ENCODE results near the gene MRPL16.
"Not testable (repeated sequence)": the region's sequence is repeated elsewhere in the genome, so short reads cannot be mapped to it uniquely, and the experiment has no call there.

MRPL16 gene

DNA sequence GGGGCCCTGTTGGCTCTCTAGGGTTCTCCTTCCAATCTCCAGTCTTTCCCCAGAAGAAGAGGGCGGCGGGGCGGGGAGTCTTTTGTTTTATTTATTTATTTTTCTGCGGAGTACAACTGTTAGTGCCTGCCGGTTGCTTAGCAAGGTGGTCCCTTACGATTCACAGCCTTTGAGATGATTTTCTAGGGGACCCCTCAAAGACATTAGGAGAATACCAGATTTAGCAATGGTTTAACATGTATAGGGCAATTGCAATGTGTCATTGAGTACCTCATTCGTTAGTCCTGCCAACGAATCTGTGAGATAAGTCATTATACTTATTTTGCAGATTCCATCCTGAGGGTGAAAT lies 307 bp upstream of the MRPL16 start:
- no peak for DNase-seq

DNA sequence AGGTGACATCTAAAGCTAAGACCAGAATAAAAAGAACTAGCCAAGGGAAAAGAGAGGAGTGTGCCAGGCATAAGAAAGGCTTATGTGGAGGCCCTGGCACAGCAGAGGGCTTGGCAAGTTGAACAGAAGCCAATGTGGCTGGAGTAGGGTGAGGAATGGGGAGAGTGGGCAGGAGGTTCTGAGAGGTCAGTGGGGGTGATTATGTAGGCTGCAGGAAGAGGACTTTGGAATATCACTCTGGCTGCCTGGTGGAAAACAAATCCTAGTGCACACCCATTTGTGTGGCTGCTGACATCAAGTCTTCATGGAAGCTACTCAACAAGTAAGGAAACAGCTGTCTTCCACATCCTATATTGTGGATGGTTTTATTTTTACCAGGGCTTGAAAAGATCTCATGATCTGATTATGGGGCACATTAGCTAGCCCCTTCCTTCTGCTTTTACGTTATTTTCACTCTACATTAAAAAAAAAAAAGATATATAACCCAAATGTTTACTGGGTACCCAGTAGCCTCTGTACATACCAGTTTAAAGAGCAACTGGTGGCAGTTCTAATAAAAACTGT lies 3.4 kb downstream of the MRPL16 start:
- DNase-seq: no peak

DNA sequence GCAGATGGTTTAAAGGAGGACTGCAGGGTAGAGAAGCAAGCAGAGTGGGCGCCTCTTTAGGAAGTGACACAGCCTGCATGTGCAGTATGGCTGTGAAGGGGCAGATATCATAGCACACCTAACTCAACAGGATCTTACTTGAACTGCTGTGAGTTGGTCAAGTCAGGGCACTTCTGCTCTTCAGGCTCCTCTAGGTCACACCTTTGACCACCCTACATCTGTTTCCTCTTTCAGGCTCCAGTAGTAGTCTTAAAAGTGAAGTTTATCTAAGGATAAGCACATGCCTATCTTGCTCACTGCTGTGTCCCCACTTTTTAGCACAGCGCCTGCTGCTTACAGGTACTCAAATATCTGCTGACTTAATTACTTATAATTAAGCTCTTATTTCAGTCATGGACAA lies 6.5 kb downstream of the MRPL16 start:
- no peak for DNase-seq

DNA sequence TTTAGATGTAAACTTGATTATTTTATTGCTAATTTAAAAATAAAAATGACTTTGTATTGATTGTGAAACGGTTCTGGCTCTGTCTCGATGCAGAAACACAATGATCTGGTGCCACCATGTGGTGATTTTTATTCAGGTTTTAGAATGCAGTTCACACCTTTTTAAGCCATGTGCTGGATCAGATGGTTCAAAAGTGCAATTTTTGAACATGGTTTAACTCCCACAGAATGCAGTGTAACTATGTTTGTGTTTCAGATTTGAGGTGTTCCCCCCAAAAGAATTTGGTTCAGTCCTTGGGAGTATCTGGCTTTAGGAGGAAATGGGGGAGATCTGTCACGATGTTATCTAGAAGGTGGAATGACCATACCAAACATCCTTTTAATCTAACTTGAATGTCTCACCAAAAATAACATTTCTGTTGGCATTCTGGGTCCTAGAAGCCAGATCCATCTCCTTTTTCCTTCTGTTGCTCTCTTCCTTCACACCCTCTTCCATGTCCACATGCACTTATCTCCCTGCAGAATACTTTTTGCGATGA lies 7.9 kb downstream of the MRPL16 start:
- DNase-seq: peak; percentile 32 to 74

DNA sequence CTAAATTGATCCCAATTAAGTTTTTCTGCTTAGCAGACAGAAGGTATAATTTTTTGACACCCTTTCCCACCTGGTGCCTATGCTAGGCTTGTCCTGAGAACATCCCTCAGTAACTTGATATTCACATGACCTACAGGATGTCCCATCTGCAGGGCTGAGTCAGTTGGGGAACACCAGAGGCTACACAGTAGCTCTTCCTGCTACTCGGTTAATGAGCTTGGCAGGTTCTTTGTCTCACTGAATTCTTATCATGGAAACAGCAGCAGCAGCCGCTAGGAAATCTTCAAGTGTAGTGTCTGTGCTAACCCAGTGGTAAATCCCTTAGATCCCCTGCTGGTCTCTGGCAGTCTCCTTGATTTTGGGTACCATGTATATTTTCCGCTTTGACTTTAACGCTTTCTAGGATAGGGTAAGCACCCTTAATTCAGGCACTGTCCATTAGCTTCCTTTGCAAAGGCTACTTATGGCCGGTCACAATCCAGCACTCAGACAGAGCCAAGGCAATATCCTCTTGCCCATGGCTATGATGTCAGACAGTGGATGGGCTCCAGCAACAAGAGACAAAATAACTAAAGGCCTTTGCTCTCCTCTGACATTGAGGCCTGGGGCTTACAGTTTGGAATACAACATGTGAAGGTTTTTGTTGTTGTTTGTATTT lies 8.5 kb downstream of the MRPL16 start:
- no peak for DNase-seq

DNA sequence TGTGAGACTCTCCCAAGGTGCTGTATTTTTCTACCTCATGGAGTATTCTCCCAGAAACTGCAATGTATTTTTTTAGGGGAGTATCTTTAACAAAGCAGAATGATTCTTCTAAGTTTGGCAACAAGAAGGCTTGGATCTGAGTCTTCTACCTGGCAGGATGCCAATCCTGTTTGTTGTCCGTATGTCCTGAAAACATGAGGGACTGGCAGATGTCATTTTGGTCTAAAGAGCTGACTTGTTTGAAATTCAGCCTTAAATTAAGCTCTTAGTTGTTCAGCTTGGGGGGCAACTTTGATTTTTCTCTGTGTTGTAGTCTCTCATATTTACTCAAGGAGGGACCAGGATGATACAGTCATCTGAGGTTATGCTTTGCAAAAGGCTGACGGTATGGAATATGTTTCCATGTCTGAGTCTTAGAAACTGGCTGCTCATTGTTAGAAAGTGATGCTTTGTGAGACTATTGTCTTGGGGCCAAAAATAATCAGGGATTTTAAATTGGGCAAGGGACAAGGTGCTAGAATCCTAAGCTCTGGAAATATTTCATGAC lies 9.3 kb downstream of the MRPL16 start:
- DNase-seq: no peak

DNA sequence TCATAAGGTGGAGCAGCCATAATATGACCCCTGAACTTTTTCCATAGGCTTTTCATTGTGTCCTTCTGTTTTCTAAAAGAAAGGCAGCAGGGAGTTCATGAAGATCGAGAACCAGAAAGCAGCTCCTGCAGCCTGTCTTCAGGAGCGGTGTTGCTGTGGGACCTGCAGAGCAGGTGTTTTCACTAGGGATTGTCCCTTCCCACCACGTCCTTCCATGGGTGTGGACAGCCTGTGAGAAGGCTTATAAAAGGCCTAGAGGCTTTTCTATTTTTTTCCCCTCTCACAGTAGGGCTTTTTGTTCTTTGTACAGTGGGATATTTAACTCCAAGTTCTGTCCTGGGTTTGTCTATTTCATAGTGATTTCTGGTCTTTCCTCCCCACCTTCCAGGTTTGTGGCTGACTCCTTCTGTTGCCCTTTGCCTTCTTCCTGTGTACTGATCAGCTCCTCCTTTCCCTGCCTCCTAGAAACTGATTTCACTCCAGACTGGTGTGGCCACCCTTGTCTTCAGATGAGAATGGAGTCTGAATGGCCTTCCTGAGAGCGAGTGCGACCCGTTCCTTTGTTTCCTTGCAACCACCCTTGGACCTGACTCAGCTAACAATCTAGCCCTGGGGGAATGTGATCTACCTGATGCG lies 10.1 kb downstream of the MRPL16 start:
- no peak for DNase-seq

DNA sequence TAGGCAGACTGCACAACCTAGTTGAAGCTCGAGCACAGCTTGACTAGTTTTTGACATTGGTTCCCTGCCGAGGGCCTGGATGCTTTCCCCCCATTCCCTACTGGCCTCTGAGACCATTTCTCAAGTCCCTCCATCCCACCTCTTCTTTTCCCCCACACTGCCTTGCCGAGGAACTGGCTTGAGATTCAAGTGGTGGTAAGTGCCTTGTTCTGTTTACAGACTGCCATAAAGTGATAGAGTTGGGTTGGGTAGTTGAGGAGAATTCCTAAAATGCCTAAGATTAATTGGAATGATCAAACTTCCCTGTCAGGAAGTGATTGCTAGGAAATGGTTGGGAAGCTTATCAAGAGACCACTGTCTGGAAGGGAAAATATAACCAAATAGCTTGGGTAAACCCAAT lies 16.2 kb downstream of the MRPL16 start:
- no peak for DNase-seq

DNA sequence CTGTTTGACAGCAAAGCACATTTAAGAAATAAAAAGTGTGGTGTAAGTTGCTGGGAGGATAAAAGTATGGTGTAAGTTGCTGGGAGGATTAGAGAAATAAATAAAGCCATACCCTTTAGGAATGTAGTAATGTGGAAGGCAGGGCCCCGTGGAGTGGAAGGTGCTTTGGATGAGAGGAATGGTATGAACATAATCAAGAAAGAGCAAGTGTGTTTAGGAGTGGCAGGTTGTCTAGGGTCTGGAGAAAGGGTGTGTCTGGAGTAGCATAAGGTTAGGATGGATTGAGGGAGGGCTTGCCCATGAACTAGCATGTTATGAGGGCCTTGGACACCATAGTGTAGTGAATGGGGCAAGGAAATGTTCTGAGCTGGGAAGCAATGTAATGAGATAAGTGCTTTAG lies 18.1 kb downstream of the MRPL16 start:
- DNase-seq: no peak

DNA sequence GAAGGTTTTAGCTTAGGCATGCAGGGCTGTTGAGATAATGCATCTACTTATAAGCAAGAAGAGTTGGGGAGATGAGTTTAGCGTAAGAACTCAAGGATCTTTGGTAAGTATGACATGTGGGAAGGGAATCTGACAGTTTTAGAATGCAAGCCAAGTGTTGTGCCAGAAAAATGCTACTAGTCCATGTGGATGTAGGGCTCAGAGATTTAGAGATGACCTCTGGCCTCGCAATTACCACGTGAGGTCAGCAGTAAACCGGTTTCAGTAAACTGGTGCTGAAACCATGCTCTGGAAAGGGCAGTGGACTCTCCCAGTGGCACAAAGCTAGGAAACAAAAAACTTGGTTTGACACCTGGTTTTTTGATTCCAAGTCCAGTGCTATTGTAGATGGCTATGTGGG lies 18.9 kb downstream of the MRPL16 start:
- no peak for DNase-seq

DNA sequence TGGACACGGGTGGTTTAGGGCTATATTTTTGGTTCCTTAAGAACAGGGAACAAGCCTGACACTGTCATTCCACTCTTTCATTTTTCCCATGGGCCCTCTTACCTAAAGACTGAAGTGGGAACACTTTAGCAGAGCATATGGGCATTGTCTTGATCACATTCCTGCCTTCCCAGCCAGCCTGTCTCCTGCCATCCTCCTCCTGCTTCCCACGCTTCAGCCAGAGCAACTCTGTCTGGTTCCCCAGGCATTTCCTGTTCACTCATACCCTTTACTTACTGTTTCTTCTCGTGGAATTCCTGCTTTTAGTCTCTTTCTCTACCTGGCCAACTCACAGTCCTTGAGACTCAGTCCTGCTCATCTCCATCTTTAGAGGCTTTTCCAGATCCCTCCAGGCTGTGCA lies 22.8 kb downstream of the MRPL16 start:
- no peak for DNase-seq

DNA sequence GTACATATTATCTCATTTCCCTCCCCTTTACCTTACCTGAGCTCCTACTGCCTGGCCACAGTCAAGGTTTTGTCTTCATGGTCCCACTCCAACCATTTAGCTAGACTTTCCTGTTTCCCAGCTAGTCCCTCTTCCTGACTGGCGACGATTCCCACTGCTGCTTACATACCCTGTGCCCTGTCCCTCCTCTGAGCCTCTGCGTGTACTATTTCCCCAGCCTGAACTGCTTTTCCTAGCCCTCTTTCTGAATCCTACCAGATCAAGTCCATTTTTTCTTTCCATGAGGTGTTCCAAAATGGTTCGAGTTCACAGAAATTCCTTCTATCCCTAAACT lies 23.4 kb downstream of the MRPL16 start:
- DNase-seq: no peak

DNA sequence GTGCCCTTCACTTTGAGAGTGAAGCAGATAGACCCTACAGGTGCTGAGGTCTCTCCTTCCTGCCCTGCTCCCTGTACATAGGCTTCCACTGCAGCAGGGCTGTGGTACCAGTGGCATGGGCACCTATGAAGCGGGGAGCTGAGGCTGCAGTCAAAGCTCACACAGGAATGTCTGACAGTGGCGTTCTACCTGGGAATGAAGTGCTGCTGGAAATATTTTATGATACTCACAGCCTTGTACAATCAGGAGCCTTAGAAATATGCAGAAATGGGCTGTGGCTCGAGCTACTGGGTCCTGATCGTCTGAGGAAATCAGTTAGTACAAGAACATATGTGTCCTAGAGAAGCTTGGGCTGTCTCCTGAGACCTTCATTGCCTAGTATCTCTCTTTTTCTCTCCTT lies 24.8 kb downstream of the MRPL16 start:
- no peak for DNase-seq

DNA sequence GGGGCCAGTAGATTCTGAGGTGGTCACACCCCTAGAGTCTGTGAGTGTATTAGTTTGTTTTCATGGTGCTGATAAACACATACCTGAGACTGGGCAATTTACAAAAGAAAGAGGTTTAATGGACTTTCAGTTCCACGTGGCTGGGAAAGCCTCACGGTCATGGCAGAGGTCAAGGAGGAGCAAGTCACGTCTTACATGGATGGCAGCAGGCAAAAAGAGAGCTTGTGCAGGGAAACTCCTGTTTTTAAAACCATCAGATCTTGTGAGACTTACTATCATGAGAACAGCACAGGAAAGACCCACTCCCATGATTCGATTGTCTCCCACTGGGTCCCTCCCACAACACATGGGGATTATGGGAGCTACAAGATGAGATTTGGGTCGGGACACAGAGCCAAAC lies 26.1 kb downstream of the MRPL16 start:
- DNase-seq: not testable (repeated sequence)

DNA sequence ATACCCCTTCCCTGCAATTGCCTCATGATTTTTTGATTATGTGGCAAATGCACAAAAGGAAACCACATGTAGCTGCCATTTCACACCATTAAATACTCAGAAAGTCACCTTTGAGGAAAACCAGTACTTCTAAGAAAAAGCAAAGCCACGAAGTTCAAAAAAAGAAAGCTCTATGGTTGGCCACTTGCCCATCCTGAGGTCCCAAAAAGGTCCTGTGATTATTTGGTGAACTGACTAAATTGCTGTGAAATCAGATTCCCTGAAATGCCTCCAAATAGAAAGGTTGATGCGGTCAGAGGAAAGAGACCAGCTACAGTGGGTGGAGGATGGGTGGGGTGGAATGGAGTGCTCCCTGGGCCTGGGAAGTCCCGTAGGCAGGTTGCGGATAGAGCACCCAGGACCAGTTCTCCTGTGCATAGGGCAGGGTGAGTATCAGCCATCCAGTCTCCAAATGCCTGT lies 26.9 kb downstream of the MRPL16 start:
- peak in 1 of 2 donors; percentile 13 for DNase-seq

DNA sequence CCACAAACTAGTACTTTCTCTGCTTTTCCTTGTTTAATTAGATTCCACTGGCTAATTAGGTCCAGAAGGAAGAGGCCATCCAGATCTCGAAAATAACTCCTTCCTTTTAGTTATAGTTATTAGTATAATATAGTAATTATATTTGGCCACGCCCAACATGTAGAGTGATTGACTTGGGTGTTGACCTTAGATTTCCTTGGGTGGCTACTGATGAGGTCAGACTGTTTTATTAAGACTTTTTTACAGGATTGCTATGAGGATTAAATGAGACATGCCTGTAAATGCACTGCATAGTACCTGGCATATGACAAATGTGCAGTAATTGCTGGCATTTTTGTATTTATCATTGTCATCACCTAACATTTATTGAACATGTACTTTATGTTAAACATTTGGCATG lies 28.5 kb downstream of the MRPL16 start:
- DNase-seq: no peak

DNA sequence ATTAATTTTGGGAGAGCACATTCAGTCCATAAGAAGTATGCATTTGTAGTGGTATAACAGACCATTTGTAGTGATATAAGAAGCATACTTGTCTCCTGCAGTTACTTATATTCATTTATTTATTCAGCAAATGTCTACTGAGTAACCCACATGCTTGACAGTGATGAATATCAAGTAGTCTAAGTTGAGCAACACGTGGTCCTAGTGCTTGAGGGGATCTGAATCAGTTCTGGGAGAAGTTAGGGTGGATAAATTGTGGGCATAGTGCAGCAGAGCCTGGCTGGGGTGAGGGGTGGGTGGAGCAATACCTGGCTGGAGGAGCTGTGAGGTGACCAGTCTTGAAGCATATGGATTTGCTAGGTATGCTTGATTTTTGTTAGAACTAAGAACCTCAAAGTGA lies 31.1 kb downstream of the MRPL16 start:
- DNase-seq: no peak

DNA sequence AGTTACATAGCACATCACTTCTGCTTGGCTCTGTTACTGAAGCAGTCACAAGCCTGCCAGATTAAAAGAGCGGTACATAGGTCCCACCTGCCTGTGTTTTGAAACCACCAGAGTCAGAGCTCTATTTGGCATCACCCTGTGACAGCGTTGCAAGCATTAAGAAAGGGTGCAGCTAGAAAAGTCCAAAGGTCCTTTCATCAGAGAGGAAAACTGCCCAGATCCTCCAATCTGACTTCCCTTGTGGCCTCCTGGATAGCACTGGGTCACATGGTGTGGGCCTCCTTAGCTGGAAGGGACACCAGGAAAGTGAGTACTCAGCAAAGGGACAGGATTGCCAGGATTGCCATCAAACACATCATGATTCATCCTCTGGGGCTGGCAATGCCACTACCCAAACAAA lies 32.5 kb downstream of the MRPL16 start:
- DNase-seq: no peak

DNA sequence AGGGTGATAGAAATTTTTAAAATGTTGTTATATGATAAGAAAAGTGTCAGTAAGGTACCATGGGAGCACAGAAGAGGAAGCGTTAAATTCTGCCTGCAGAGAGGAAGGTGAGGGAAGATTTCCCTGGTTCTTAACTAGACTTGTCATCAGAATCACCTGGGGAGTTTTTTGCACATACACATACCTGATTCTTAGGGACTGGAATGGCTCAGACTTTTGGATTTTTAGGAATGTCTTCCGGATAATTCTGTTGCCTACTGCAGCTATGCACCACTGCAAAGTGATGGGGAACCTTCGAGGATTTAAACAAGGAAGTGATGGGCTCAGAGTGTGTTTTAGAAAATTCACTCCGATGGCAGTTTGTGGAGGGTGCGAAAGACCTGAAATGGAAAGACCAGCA lies 33.5 kb downstream of the MRPL16 start:
- no peak for DNase-seq

DNA sequence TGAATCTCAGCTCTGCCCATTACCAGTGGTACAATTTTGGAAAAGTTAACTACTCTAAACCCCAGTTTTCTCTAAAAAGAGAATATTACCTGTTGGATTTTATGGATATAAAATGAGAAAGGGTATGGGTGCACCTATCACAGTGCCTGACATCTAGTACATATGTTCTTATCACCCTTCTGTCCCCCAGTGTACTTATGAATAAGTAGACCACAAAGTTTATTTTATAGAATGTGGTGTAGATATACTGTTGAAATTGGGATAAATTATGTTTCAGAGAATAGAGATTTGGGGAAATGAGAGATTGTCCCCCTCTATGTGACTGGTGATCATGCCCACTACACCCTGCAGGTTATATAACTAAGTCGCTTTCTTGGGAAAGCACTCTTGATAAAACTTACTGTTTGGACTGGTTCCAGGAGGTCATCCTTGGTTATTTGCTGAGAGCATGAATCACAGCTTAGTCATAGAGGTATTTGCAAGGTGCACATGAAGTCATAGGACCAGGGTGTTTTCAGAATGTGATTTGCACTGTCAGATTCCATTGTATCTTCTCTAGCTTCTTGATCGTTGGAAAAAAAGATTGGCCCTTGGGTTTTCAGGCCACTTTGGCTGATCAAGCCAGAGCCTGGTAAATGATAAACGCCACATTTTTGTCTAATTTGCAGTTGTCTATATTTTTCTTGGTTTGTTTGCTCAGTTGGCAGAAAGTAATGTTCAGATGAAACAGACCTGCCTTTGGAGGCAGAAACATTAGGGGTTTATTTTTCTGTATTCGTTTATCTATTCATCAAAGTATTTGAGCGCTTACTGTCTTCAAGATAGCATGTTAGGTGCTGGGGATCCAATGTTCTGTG lies 34.1 kb downstream of the MRPL16 start:
- no peak for DNase-seq

DNA sequence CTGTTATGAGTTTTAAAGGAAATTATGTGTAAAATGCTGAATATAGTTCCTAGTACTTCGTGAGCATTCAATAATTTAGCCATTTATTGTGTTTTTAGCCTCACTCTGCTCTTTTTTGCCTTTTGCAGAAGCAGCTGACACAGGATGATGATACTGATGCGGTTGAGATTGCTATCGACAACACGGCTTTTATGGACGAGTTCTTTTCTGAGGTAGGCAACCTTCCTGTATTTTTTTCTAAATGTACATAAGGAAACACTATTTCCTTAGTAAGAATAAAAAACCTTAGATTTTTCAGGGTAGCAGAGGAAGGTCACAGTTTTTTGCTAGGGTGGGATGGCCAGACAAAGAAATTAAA lies 37.5 kb downstream of the MRPL16 start:
- peak in 1 of 2 donors; percentile 16 for DNase-seq

DNA sequence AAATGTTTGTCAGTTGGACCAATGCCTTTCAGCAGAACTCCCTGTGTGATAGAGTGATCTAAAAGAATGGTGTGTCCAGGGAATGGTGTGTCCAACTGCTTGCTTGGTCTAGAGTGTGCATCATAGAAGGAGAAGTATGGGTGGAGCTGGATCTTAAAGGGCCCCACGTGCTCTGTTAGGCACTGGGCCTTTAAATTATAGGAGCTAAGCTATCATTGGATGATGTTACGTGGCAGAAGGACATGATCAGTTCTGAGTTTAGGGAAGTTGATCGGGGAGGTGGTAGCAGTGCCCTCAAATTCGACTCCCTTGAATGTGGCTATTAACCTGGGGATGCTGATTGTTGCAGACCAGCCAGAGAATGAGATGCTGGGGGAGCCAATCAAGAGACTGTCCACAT lies 39.0 kb downstream of the MRPL16 start:
- no peak for DNase-seq

DNA sequence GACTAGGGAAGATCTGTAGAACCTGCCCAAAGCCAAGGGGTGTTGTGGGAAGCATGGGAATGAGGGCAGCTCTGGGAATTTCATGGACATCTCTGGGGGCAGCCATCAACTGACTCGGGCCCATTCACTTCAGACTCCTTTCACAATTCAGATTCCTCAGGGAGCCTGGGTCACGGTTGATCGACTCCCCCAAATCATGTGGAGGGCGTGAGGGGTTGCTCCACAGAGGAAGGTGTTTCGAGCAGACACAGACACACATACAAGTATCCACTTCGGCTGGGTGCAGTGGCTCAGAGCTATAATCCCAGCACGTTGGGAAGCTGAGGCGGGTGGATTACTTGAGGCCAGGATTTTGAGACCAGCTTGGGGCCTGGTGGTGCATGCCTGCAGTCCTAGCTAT lies 39.7 kb downstream of the MRPL16 start:
- no peak for DNase-seq

DNA sequence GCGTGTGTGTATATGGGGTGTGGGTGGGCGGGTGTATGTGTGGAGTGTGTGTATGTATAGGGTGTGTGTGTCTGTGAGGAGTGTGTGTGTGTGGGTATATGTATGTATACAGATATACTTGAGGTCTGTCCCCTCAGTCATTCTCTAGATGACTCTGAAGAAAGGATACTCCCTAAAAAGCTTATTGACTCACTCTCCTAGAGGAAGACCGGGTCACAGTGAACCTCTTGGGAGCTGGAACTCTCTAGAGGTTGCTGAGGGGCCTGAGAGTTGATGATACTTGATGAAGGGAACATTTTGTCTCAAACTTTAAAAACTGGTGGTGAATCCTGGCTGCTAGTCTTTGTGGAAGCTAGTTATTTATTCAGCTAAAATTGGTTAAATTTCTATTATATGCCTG lies 40.3 kb downstream of the MRPL16 start:
- DNase-seq: no peak

Data from CD4-positive, alpha-beta T cell treated with Interleukin-4 for 1 hour (primary cell).